ENCODE data around the gene C20orf202.

The C20orf202 gene

GRCh38 chr20:1225263-1225782 is 22.1 kb downstream of the C20orf202 start:
- CTCF ChIA-PET: interaction anchor here (0.6 to 1.4 kb wide), 5 partner anchors 12 to 245 kb away, joined by 3 to 4 read pairs (median 3); no protein-coding TSS in a partner anchor
- POLR2A ChIA-PET (ENCODE audit: low non-redundant PET): no interaction called here
- DNase-seq (ENCODE audit: low spot score): no peak
- no peak for TF ChIP-seq CTCF (conservative IDR thresholded peaks at IDR 0.05; ENCODE audit: low read depth)
- H3K27ac ChIP-seq: peak overlapping the region; percentile 40; the same call in 1 of the 2 replicates

GRCh38 chr20:1225783-1226654 is 22.8 kb downstream of the C20orf202 start, which contains the start of gene RAD21L1:
RAD21L1 (plus strand) TSS chr20:1226044; CDS start chr20:1228454, 2,410 bp downstream.
- CTCF ChIA-PET: interaction anchor here (1.0 to 1.4 kb wide), 3 partner anchors 13 to 278 kb away, joined by 3 to 4 read pairs (median 4); no protein-coding TSS in a partner anchor
- peak; percentile 96 for DNase-seq (ENCODE audit: low spot score)
- peak within 1 kb of the TSS; percentile 40; the same call in 1 of the 2 replicates for H3K27ac ChIP-seq

GRCh38 chr20:1229541-1229940 is 26.3 kb downstream of the C20orf202 start:
- ChIA-PET POLR2A (ENCODE audit: low non-redundant PET) (no interaction called here), CTCF (interaction anchor here (0.6 kb wide), 1 partner anchor 162 kb away, joined by 3 read pairs; no protein-coding TSS in a partner anchor)
- H3K27ac ChIP-seq: no peak overlapping the region
- no peak for TF ChIP-seq CTCF (conservative IDR thresholded peaks at IDR 0.05; ENCODE audit: low read depth)
- DNase-seq (ENCODE audit: low spot score): no peak

More at GRCh38 chr20:1225783-1226654, 22.8 kb downstream of the C20orf202 start, which contains the start of gene RAD21L1:
- POLR2A ChIA-PET (ENCODE audit: low non-redundant PET): no interaction called here
- no peak for TF ChIP-seq CTCF (conservative IDR thresholded peaks at IDR 0.05; ENCODE audit: low read depth)

GRCh38 chr20:1232286-1233111 is 29.2 kb downstream of the C20orf202 start:
- ChIA-PET CTCF (interaction anchor here (0.6 kb wide), 1 partner anchor 22 kb away, joined by 3 read pairs; no protein-coding TSS in a partner anchor), POLR2A (ENCODE audit: low non-redundant PET) (no interaction called here)
- no peak for TF ChIP-seq CTCF (conservative IDR thresholded peaks at IDR 0.05; ENCODE audit: low read depth)
- no peak for DNase-seq (ENCODE audit: low spot score)
- no peak overlapping the region for H3K27ac ChIP-seq

- CTCF ChIA-PET: interaction anchor here (1.1 kb wide), 1 partner anchor 27 kb away, joined by 4 read pairs; no protein-coding TSS in a partner anchor
- no peak for DNase-seq (ENCODE audit: low spot score)
- POLR2A ChIA-PET (ENCODE audit: low non-redundant PET): no interaction called here
- no peak for TF ChIP-seq CTCF (conservative IDR thresholded peaks at IDR 0.05; ENCODE audit: low read depth)
- no peak overlapping the region for H3K27ac ChIP-seq
Measured at GRCh38 chr20:1240549-1240948, 37.3 kb downstream of the C20orf202 start.

- no peak for DNase-seq (ENCODE audit: low spot score)
- no peak overlapping the region for H3K27ac ChIP-seq
- TF ChIP-seq CTCF (conservative IDR thresholded peaks at IDR 0.05; ENCODE audit: low read depth): no peak
- ChIA-PET CTCF (no interaction called here), POLR2A (ENCODE audit: low non-redundant PET) (no interaction called here)
Measured at GRCh38 chr20:1241456-1241855, 38.2 kb downstream of the C20orf202 start.

Data from RWPE1 (cell line).